ENCODE results near the gene LAP3.

- TF ChIP-seq POLR2A (IDR thresholded peaks at IDR 0.05; ENCODE audit: low read depth): no peak
- TF ChIP-seq CTCF (IDR thresholded peaks at IDR 0.05): no peak
Observed at GRCh38 chr4:17605236-17605635, 28.2 kb downstream of the LAP3 start.
